SKM-1 (cell line): Measurements from ENCODE around the gene CPTP.

ENCODE experiments used
- DNase-seq: peaks from one replicate; lab custom pipeline; 2025; ENCODE audit not compliant: unreplicated experiment; lab: John Stamatoyannopoulos, UW

CPTP gene

GRCh38 chr1:1347026-1347595 is 22.5 kb downstream of the CPTP start:
- DNase-seq, result no peak

- no peak for DNase-seq
Observed at GRCh38 chr1:1347663-1348419, 23.2 kb downstream of the CPTP start.

GRCh38 chr1:1348420-1349255 is 24.0 kb downstream of the CPTP start:
- no peak for DNase-seq

GRCh38 chr1:1349256-1350012 is 24.8 kb downstream of the CPTP start, which contains the start of gene DVL1:
Gene DVL1, minus strand, starts transcription at chr1:1349418. Its CDS starts 353 bp downstream, at chr1:1349065.
- DNase-seq, result no peak

GRCh38 chr1:1351511-1352427 is 27.2 kb downstream of the CPTP start:
- DNase-seq, result no peak

GRCh38 chr1:1352786-1353388 is 28.3 kb downstream of the CPTP start:
- DNase-seq, result no peak

- DNase-seq, result no peak
Observed at GRCh38 chr1:1353389-1354151, 29.0 kb downstream of the CPTP start.

GRCh38 chr1:1354271-1355247 is 30.0 kb downstream of the CPTP start:
- no peak for DNase-seq

GRCh38 chr1:1355416-1355815 is 30.8 kb downstream of the CPTP start:
- no peak for DNase-seq

- no peak for DNase-seq
Observed at GRCh38 chr1:1356166-1356795, 31.7 kb downstream of the CPTP start.

GRCh38 chr1:1356796-1357401 is 32.3 kb downstream of the CPTP start:
- DNase-seq, result no peak

- no peak for DNase-seq
Observed at GRCh38 chr1:1357871-1358432, 33.4 kb downstream of the CPTP start.

- DNase-seq, result no peak
Observed at GRCh38 chr1:1358433-1359271, 34.0 kb downstream of the CPTP start, which contains the start of gene MXRA8. Gene MXRA8, minus strand, starts transcription at chr1:1358555. Its CDS starts 51 bp downstream, at chr1:1358504.

GRCh38 chr1:1359308-1359663 is 34.7 kb downstream of the CPTP start:
- no peak for DNase-seq

GRCh38 chr1:1359664-1360468 is 35.3 kb downstream of the CPTP start:
- no peak for DNase-seq
